Suppressor macrophage treated with lipopolysaccharide for 1 hour (primary cell): ENCODE results near the gene S100A10.

ENCODE experiments used
- DNase-seq, 3 donors: peaks; one replicate each; pipeline ENCODE4 v3.0.0-alpha.2; 2020 to 2022

S100A10 gene

DNA sequence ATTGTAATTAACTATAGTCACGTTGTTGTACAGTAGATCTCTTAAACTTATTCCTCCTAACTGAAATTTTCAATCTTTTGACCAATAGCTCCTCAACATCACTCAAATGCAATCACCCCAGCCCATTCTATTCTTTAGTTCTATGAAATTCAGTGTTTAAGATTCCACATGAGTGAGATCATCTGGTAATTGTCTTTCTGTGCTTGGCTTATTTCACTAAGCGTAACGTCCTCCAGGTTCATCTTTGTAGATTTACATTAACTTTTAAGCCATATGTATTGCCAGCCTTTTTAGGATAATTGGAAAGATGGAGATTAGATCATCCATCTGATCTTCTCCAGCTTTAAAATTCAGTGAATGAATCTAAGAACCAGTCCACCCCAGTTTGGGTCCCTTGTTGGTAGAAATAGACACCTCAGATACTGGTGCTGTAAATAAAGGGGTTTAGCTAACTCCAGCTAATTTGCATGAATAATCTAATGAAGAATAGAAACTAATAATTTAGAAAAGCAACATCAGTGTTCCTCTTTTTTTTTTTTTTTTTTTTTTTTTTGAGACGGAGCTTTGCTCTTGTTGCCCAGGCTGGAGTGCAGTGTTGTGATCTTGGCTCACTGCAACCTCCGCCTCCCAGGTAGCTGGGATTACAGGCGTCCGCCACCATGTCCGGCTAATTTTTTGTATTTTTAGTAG, 7.0 kb downstream of the S100A10 start:
- DNase-seq: no peak

DNA sequence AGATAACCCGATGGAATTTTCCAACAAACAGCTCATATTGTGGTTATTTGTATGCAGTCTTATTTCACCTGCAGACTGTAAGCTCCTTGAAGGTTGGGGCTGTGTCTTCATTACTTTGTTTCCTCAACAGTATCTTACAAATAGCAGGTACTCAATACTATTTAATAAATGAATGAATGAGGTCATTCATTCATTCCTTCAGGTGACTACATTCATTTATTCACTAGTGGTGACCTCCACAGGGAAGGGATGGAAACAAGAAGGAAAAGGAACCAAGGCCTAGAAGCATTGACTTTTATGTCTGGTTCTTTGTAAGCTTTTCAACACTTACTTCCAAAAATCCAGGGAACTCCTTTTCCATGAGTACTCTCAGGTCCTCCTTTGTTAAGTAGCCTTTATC, 7.9 kb downstream of the S100A10 start:
- no peak for DNase-seq

GRCh38 chr1:151985270-151985669, 8.4 kb downstream of the S100A10 start:
- DNase-seq: no peak

DNA sequence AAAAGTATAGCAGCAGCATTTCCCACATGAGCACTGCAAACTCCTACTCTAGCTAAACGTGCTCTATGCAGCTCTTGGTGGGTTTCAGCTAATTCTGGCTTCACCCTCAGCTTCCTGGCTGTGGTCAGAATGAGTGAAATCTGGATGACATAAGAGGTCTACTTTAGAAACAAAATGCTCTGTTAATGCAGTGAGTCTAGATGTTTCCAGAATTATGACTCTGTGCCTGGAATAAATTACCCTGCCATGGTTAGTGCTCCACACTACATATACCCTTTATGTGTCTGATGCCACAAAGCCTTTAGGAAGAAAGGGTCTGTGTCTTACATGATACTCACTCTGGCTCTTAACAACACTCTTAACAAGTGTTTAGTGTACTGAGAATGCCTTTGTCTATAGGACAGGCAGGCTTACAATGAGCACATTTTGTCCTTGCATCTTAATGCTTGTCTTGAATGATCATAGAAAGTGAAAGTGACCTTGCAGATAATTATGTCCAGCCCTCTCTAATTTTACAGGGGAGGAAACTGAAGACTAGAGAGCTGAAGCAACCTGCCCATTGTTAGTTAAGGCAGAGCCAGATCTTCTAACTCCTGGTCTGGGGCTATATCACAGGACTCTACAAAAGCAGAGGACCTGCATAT, 9.2 kb downstream of the S100A10 start:
- DNase-seq: no peak

DNA sequence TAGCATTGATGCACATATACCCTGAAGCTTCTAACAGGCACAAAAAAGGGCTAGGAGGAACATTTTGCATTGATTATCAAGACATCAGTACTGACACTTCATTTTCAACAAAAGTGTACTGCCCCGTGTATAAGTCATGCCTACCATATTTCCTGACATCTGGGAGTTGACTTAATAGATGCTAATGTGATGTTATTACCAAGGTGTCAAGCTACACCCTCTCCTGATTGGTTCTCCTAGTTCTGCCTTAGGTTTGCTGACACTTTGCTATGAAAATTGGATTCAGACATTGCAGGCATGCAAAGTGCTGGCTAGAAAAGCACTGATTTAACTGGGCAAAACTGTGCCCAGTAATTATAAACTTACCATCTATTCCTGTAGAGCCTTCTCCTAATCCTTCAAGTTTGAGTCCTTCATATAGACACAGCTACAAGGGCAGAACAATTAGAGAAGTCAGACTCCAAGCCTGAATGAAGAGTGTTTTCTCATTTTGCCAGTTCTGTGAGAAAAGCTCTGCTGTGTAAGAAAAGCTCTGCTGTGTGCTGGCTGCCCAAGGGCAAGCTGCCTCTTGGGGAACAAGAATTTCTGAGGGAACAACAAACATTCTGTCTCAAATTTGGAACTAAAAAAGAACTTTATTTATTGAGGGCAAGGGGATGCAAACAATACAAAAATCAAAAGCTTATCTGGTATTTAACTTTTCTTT, 11.2 kb downstream of the S100A10 start:
- no peak for DNase-seq

DNA sequence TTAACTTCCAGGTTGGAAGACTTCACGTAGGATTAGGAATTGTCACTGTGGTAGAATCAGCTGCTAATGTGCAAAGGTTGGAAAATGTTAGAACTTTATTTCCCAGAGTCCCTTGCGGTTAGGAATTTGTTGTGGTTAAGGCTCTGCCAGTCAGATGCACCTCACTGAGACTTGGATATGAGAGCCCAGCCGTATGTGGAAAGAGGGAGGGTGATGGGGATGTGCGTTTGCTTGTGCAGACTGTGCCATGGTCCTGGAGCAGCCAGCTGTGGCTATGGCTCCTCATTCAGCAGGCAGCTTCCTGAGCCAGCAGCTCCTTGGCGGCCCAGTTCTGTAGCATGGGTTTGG, 12.5 kb downstream of the S100A10 start:
- DNase-seq: no peak

DNA sequence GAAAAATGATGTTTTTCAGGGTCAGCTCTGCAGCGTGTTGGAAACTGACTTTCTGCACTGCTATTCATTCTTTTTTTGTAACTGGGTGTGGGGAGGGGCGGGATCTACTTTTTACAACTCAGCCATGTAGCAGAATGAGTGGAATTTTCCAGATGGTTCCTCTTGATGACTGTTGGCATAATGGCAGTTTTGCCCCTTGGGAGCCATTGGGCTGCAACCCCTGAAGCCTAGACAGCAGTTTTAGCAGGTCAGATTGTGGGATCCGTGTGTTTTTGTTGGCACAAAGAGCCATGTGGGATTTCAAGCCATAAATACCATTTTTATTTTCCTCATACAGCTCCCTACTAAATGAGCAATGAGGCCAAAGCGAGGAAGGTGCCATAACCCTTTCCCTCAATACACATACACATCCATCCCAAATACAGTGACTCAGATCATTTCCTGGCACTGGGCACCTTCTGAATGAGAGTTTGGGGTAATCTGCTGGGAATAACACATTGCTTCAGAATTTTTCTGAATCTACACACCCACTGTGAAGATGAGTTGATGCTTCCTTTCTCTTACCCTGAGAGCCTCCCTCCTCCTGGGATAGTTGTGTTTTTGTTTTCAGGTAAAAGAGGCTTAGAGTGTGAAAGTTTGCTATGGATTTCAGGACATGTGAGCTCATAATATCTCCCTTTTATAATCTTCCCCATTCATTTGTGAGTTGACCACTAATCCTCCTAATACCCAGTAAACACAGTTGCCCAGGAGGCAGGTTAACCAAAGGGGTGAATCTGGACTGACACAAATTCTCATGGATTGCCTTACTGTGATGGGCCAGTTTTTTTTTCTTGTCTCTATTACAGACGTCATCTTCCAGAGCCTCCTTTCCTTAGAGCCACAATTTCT, 13.1 kb downstream of the S100A10 start:
- DNase-seq: no peak

GRCh38 chr1:151978922-151979321, 14.7 kb downstream of the S100A10 start:
- DNase-seq: no peak

DNA sequence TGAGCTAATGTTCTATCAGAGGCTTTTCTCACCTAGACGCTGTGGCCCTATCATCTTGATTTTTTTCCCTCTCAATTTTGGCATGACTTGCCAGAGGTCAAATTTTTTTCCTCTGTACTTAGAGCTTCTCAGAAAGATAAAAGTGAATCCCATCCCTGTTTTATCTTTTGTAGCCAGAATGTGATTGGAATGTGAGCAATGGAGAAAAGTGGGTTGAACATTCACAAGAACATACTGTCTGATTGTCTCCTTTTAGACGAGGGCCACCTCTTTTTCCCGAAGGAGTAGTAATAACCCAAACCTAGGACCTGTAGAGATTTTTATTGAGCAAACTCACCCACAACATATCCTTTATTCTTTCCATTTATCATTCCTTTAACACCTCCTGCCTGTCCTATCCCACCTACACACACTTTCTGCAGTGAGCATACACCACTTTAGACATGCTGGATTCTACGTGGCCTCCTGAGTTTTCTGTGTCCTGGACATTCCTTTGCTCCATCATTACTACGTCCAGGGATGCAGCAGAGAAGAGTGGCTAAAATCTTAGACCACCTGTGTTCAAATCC, 15.9 kb downstream of the S100A10 start:
- DNase-seq: no peak

DNA sequence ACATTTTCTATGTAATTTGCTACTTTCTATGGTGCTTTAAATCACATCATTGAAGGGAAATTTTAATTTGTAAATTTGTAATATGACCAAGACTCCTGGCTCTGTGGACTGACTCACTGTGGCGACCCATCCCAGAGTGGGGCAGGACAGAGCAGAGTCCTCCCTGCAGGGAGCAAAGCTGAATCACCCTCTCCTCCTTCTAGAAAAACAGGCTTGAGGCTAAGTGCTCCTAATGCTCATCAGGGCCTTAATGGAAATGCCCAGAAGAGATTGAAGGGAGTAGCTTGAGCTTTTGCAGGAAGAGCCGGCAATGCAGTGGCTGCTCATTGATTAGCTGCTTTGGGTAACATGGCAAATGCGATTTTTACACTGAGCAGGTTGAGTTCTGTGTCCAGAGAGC, 16.8 kb downstream of the S100A10 start:
- DNase-seq: peak; percentile 45 to 66 (median 60)

GRCh38 chr1:151976015-151976343, 17.7 kb downstream of the S100A10 start:
- no peak for DNase-seq

DNA sequence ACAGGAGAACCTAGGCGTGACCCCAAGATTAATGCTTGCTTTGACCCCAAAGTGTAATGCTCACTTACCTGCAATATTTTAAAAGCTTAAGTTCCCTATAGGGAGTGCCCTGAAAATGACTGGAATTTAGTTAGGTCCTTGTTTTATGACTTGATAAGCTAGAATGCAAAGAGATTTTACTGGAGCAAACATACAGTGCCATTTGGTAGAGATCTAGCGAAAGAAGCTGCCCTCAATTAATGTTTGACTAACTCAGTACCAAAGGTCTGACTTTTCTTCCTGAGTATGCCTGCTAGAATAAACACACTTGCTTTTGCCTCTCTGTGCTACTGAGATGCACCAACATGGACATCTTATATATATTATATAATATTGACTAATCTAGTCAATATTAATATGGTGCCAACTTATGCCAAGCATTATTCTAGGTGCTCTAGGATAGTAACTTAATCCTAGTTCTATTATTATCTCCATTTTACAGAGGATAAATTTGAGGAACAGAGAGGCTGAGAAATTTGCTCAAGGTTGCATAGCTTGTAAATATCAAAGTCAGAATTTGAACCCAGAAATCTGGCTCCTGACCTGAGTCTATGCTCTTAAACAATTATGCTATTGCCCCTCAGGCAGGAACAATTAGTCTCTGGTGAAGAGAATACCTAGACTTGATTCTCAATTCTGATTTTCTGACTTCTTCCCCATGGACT, 18.2 kb downstream of the S100A10 start:
- no peak for DNase-seq

DNA sequence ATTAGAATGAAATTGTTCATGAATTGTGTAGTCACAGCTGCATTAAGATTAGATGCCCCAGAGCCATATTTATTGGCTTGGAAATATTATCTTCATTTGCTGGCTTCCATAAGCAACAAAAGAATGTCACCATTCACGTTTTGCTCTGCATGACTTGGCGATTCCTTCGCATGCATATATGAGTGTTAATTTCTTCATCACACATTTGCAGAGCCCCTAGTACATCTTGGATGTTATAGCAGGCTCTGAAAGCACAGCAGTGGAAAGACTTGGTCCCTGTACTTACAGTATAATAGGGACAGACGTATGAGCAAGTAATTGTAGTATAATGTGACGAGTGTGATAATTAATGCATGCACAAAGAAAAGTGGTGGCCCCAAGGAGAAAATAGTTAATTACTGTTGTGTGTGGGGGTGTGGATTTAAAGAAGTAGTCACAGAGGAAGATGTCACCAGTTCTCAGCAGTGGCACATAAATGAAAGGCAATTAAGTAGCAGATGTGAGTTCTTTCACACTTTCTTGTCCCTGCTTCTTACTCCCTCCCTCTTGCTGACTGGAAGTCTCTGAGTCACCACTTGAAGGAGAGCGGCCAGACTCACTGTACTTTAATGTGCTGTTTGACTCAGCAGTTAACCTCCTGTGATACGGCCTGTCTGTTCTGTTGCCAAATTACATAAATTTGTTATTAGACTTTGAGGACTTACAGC, 21.0 kb downstream of the S100A10 start:
- peak; percentile 70 to 81 (median 81) for DNase-seq

GRCh38 chr1:151970626-151971025, 23.0 kb downstream of the S100A10 start:
- no peak for DNase-seq

GRCh38 chr1:151970128-151970527, 23.5 kb downstream of the S100A10 start:
- DNase-seq: no peak

DNA sequence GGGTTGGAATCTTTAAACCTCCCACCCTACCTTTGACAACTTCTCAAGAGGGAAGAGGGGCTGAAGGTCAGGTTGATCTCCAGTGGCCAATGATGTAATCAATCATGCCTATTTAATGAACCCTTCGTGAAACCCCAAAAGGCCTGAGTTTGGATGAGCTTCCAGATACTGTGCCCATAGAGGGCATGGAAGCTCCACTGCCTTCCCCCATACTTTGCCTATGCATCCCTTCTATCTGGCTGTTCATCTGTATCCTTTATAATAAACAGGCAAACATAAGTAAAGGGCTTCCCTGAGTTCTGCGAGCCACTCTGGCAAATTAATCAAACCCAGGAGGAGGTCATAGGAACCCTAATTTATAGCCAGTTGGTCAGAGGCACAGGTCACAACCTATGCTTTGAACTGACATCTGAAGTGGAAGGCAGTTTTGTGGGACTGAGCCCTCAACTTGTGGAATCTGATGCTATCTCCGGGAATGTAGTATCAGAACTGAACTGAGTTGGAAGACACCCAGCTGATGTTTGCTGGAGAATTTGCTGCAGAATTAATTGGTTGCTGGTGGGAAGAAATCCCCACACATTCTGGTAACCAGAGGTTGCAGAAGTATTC, 24.8 kb downstream of the S100A10 start:
- DNase-seq: no peak

- peak; percentile 60 to 64 (median 61) for DNase-seq
These were observed 25.6 kb downstream of the S100A10 start for GRCh38 chr1:151968058-151968457.

DNA sequence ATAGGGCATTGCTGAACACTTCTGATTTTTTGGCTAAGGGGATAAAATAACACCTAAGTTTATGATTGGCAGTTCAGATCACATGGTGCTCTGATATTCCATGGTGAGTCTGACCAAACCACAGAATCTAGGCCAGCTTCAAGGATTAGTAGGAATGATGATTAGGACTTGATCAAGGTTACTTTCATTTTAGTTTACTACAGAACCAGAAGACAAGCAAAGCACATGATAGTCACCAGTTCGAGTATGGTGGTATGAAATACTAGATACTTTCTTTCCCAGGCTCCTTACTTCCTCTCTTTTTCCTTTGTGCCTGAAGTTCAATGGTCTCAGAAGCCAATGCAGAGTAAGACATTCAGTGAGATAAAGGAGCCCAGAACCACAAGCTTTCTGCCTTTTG, 26.6 kb downstream of the S100A10 start:
- DNase-seq: peak in 2 of 3 donors; percentile 37 to 43

DNA sequence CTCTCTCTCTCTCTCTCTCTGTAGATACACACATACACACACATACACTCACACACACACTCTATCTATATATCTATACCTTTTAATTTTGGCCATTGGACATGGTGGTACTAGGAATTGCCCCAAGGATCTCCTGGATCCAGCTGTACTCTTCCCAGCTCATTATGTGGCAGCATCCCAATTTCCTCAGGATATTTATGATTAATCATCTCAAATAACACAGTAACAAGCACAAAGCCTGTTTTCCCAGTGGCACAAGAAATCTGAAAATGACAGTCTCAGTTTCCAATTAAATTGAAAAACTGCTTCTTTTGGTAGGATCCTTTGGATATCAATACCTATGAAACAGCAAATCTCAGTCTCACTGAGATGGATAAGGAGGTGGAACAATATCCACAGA, 27.6 kb downstream of the S100A10 start:
- no peak for DNase-seq

GRCh38 chr1:151964510-151964909, 29.1 kb downstream of the S100A10 start:
- DNase-seq: no peak

GRCh38 chr1:151963288-151963687, 30.4 kb downstream of the S100A10 start:
- DNase-seq: no peak
